ENCODE data around the gene ZEB1.
"Not testable (repeated sequence)": the region's sequence is repeated elsewhere in the genome, so short reads cannot be mapped to it uniquely, and the experiment has no call there.

ZEB1 gene

DNA sequence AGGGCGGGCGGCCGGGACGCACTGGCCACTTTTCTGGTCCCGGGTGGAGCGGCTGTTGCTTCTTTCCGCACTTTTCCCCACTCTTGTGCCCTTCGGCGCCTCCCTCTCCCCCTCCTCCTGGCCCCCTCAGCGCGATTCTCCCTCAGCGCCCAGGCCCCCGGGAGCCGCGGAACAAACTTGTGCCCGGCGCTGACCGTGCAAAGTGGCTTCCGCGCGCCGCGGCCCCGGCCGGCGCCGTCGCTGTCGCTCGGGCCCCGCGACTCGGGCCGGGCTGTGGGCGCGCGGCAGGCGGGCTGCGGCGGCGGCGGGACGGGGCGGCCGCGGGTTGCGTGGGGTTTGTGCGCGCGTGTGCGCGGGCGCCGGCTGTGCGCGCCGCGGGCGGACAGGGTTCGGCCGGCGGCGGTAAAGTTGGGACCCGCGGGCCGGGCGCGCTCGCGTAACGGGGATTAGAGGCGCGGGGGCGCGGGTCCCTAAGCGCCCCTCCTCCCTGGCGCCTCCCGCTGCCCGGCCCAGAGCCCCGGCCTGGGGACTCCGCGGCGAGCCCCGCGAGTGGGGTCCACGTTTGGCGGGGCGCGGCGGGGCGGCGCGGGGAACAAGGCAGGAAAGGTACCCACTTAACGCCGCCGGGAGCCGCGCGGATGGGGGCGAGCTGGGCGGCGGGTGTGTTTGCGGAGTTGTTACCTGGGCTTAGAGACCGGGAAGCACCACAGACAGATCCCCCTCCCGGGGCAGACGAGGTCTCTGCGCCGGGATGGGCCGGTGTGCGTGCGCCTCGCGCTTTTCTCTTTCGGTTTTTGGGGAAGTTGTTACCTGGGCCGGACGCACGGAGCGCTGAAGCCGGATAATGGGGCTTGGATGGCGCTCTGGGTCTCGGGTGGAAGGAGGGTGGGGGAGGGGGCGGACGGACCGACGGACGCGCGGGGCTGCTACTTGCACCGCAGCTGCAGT lies 860 bp downstream of the ZEB1 start:
- peak; percentile 64 for DNase-seq

DNA sequence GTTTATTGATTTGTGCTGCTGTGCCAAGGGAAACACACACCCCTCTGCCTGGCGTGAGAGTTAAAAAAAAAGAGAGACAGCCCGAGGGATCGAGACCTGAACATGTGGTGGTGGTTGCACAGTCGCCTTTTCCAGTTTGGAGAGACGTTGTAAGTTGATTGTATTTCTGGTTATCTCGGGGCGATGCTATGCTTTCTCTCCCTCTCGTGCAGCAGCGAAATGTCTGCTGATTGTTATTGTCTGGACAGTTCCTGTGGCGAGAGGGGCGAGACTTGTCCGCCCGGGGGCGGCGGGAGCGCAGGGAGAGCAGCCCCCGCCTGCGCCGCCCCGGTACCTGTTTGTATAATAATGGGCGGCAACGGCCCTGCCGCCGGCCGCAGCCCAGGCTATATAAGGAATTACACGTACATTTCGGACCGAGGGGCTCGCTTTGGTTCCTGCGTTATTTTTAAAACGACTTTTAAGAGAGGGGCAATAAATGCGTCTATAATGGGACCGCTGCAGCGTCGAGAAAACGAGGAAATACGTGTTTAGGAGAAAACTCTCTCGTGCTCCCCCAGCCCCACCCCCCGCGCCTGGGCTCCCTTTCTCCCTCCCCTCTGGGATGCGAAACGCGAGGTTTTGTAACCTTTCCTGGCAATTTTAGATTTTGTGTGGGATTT lies 1.7 kb downstream of the ZEB1 start:
- DNase-seq = peak; percentile 18

DNA sequence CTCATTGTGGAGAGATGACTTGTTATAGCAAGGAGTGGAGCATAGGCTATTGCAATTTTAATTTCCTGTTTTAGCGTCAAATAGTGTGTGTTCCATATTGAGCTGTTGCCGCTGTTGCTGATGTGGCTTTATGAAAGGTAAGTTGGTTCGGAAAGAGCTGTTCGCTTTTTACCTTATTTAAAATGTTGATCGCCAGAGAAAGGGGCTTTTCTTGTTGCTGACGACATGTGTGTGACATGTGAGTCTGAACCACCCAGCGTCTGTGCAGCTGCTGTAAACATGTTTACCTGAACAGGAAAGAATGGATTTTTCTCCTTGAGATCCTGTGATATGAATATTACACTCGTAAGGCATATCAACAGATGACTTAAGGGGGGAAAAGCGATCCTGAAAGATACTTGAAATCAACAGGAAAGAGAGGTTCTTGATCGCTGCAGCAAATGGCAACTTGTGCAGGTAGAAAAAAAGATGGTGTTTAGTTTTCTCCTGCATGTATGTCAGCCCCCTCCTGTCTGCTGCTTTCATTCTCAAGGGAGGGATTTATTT lies 2.5 kb downstream of the ZEB1 start:
- peak; percentile 35 for DNase-seq

DNA sequence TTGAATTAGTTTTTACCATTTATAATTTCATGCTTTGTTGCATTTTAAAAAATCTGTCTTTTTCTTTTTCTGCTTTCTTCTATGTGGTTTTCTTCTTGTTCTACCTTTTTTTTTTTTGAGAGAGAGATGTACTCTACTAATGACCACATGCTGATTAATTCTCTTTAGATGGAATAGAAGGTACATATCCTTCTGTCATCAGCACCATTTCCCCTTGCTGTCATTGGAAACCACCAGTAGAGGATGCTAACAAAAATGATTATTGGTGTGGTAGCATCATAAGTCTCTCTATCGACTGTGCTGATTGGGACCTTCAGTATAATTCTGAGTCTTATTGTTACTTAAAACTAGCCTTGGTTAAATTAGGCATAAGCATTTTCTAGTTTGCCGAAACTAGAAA lies 3.6 kb downstream of the ZEB1 start:
- no peak for DNase-seq

DNA sequence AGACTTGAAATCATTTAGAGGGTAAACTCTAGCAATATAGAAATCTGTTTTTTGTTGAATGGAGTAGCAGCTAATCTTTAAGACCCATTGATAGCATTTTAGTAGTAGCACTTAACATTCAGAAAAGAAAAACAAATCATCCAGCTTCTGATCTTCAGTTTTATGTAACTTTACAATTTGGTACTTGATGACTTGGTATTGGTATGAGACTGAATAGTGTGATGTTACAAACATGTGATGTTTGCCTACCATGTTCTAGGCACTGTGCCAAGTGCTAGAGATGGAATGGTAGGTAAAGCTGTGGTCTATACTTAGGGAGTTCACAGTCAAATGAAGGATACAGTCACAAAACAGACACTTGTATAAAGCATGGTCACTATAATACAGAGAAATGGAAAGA lies 21.3 kb downstream of the ZEB1 start:
- DNase-seq = no peak

DNA sequence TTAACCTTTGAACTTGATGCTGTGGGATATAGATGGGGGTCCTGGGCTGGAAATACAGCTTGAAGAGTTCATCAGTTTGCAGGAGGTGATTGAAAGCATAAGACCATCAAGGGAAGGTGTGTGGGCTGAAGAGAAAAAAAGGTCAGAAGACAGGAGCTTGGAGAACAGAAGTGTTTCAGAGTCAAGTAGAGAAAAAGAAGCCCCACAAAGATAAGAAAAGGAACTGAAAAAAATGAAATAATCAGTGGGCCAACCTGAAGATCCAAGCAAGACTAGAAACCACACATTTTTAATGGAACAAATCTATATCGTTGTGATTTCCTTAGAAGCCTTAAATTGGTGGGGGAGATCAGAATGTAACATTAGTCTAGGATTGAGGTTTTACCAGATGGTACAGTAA lies 22.5 kb downstream of the ZEB1 start:
- DNase-seq = no peak

DNA sequence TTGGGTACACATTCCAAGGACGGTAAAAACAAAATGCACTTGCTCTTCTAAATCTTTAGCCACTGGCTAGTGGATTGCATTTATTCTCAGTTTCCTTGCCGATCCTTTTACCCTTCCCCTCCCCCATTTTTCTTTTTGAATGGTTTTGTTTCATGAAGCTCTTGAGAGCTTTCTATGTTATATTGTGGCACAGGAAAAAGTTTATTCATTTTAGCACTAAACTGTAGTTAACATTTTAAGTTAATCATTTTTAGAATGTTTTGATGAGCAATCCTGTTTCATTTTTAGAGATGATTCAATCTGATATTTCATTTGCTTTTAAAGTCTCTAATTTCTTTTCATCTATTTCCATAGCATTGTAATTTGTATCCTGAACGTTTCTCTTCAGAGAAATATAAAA lies 24.0 kb downstream of the ZEB1 start:
- no peak for DNase-seq

DNA sequence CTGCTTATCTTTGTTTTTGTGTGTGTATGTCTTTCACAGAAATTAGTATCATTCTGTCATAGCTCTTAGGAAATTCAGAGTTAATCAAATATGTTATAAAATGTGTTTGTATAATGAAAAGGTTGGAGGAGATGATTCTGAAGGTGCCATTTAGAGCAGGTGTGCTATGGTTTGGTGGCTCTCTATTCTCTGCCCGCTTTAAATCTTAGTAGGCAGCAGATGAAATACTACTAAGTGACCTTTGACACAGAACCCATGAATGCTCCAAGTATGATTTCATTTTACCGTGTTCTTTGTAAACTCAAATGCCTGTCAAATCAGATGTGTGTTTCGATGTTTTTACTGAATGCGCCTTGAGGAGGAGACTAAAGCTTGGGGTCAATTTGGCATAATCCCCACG lies 24.5 kb downstream of the ZEB1 start:
- no peak for DNase-seq

DNA sequence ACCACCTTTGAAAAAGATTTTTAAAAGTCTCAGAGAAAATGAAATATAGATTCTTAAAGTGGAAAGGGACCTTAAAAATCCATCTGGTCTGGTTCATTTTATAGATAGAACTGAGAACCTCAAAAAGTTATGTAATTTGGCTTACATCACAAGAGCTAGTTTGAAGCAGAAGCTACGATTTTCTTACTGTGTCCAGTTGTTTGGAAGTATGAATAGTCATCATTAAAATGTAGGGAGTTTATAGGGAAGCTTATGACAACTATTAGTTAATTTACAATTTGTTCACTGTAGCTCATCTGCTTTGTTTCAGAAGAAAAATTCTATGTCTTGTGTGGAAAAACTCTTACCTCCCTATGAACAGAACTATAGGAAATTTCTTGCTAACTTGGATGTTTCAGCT lies 26.9 kb downstream of the ZEB1 start:
- no peak for DNase-seq

DNA sequence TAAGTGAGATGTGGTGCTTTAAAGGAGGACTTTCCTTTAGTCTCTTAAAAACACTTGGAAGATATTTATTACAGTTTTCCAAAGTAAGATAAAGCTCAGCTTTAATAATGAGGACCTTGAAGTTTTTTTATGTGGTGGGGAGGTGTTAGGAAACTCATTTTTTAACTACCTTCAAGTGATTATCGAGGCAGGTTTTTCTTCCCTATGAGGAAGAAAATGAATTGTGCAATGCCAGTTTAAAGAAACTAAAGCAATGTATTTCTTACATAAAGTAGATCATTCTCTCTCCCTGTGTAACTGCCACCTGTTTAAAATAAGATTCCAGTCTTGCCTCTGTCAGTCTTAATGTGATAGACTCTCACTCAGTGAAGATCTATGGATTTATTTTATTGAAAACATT lies 27.9 kb downstream of the ZEB1 start:
- no peak for DNase-seq

DNA sequence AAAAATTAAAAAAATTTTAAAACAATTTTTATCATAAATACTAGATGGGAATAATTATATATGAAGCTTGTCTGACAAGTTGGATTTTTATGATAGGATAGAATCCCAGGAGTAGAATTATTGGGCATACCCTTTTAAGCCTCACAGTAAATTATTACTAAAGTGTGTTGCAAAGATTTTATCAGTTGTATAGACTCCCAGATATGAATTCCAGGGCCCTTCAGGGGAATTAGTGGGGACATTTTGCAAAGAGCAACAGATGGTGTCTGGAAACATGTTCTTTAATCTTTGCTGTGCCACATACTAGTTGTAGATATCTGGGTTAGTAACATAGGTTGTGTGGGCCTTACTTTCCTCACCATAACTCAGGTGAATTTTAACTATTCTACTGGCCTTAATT lies 28.7 kb downstream of the ZEB1 start:
- DNase-seq = no peak

DNA sequence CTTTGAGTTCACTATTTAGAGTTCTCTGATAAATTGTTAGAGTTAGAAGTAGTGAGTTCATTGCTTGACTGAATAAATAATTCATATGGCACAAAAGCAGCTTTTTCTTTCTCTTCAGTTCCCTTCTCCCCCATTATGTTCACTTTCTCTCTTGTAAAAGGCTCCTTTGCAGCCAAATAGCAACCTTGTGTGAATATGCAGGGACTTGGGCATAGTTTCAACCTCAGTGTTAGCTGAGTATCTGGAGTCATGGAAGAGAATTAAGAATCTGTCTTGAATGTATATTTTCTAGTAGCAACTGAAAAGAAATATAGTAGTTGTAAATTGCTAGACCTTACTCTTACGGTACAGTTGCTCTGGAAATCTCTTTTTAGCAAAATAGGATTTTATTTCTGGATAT lies 31.9 kb downstream of the ZEB1 start:
- DNase-seq = no peak

DNA sequence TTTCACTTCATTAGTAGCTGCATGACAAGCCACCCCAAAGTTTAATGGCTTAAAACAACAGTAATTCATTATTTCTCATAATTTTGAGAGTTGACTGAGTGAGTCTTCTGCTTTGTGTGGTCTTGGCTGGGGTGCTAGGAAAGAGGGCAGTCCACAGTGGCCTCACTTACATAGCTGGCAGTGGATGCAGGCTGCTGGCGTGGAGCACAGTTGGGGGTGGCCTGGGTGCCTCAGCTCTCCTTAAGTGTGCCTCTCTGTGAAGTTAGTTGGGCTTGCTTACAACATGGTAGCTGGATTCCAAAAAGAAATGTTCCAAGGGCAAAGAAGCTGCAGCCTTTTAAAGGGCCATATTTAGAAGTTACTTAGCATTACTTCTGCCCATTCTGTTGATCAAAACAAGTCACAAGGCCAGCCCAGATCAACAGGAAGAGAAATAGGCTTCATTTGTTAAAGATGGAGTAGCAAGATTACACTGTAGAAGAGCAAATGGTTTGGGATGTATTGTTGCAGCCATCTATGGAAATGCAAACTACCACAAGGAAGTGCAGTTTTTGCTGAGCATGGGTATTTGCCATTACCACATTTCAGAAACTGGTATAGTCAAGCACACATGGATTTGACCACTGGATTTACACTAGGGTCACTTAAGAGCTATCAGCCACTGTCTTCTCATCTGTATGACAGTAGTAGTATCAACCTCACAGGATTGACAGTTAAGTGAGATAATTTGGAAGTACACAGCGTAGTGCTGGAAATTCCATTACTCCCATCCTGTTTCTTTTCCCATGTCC lies 33.6 kb downstream of the ZEB1 start:
- no peak for DNase-seq

DNA sequence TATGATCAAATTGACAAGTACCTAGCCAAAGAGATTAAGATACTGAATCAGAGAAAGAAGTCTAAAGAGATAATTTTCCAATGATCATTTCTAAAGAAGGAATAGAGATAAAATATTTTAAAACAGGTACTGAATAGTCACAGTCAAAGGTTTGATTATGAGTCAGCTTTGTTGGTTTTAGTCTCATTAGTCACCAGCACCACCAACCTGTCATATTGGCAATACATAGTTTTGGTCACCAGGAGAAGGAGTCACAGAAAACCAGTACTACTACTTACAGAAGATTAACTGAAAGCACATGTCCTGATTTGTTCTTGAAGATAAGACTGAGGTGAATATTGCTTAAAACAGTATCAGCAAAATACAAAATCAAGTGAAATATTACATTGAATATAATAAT lies 34.6 kb downstream of the ZEB1 start:
- DNase-seq = peak; percentile 28

DNA sequence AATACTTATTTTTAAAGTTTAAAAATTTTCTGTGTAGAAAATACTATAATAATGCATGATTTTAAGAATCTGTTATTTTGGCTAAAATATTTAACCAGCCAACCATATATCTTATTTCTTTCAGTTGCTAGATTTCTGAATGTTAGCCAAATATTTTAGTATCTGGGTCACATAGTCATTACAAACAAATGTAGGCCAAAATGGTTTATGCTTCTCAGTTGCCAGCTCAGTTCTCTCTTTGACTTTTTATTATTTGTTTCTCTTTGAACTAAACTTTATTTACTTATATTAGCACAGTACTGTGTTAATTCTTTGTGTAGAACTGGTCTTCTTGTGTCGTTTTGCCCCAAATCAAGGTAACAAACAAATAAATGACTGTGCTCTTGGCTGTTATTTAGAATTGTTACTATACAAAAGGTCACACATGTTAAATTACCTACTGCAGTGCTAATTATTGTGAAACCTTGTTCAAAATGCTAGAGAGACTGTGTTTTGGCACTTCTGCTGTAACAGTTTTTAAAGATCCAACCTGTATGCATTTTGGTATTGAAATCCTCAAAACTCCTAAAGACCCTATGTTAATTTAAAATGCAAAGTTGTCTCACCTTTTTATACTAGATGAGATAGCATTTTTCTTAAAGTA lies 39.8 kb downstream of the ZEB1 start:
- no peak for DNase-seq

DNA sequence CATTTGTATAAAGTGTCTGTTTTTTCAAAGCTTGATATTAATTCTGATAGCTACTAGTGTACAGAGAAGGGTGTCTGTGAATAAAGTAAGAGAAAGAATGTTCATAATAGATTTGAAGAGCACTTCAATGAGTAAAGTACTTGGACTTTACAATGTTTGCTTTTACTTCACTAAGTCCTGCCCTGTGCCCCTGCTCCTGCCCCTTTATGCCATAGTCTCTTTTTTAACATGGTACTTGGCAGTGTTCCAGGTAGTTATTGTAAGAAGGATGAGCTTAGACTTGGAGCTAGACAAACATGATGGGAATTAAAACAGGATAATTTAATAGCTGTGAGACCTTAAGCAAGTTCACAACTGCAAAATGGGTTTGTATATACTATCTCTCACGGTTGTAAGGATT lies 41.0 kb downstream of the ZEB1 start:
- no peak for DNase-seq

DNA sequence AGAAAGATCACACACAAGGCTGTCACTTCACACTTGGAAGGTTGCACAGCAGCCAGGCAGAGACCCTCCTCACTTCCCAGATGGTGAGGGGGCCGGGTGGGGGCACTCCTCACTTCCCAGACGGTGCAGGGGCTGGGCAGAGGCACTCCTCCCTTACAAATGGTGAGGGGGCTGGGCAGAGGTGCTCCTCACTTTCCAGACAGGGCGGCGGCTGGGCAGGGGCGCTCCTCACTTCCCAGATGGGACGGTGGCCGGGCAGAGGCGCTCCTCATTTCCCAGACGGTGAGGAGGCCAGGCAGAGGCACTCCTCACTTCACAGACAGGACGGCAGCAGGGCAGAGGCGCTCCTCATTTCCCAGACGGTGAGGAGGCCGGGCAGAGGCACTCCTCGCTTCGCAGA lies 42.5 kb downstream of the ZEB1 start:
- DNase-seq = not testable (repeated sequence)

DNA sequence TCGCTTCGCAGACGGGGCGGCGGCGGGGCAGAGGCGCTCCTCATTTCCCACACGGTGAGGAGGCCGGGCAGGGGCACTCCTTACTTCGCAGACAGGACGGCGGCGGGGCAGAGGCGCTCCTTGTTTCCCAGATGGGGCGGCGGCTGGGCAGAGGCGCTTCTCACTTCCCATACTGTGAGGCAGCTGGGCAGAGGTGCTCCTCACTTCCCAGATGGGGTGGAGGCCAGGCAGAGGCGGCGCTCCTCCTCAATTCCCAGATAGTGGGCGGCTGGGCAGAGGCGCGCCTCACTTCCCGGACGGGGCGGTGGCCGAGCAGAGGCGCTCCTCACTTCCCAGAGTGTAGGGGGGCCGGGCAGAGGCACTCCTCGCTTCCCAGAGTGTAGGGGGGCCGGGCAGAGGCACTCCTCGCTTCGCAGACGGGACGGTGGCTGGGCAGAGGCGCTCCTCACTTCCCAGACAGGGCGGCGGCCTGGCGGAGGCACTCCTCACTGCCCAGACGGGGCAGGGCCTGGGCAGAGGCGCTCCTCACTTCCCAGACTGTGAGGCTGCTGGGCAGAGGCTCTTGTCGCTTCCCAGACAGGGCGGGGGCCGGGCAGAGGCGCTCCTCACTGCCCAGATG lies 43.1 kb downstream of the ZEB1 start:
- no peak for DNase-seq

DNA sequence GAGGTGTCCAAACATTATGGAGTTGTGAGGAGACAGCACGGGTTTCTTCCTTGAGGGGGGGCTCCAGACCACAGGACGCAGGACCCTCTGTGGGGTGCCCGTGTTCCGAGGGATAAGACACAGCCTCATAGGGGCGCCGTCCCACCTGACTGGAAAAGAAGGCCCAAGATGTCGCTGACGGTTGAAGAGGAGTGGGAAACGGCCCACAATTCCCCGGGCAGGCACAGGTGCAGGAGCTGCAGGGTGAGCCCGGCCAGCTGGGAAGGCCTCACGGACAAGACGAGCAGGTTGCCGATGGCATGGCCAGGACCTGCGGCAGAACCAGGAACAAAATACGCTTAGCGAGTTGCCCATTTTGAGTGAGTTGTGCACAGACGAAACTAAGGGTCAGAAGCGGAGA lies 44.7 kb downstream of the ZEB1 start:
- DNase-seq = not testable (repeated sequence)

DNA sequence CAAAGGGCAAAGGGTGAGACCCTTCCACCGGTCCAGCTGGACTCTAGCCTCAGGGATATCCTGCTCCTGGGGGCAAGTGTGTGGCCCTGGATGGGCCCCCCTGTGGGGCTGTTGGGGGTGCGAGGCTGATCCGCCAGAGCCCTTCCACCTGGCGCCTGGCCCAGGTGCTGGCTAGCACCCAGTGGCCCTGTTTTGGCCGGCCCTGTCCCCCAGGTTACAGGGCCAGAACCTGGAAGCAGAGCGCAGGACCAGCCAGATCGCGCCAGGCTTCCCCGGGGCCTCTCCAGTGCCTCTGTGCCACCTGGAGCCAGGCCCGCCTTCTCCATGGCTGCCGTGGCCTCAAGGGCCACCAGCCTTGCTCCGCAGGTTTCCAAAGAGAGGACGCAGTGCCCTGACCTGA lies 45.2 kb downstream of the ZEB1 start:
- DNase-seq = not testable (repeated sequence)

DNA sequence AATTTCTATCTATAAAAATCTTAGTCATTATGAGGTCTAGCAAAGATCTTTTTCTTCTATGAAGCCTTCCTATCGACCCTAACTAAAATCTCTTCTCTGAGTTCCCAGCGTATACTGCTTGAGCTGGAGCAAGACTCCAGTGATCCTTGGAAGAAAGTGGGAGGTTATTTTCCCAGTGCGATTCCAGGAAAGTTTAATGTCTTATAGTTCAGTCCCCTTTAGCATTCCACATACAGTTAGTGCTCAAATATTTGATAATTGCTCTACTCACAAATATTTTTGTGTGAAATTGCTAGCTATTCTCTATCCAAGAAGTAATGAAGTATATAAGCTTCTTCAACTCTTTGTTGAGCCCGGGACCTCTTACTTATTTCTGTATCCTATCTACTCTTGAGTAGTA lies 47.7 kb downstream of the ZEB1 start:
- no peak for DNase-seq

DNA sequence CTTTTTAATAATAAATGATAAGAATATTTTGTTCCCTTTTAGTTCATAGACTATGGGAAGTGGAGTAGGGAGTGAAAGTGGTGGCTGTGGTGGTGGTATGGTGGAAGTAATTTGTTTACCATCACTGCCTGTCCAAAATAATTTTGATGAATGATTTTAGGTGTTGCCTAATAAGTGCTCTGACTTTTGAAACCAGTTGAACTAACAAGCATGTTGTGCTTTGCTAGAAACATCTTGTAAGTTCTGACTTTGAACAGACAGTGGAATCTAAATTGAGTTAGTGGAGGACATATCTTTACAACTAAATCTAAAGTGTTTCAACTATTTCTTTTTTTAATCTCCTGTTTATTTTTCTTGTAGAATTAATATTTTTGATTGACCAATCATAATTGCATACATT lies 49.7 kb downstream of the ZEB1 start:
- no peak for DNase-seq

Measured in CD4-positive, alpha-beta T cell treated with Interleukin-6 for 4 hours (primary cell).